ENCODE measurements around the gene UROC1. TPM values are rescaled to one million over a fixed set of nuclear protein-coding genes. Genes with fewer than 3 reads are reported as not detected.

The UROC1 gene
- total and polyA plus RNA-seq, 9 of the 15 experiments (the other 6 are each of a cell fraction or from before 2014, with no cell fraction given): not detected

DNA sequence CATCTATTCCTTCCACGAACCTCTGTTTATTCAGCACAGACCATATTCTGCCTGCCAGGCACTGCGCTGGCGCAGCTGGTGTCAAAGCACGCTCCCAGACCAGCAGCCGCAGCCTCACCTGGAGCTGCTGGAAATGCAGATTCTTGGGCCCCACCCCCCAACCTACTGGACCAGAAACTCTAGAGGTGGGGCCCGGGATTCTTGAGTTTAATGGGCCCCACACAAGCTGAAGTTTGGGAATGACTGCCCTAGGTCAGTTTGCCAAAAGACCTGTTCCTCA, 13.4 kb upstream of the UROC1 start (continued):
- TF ChIP-seq, protein P1, sequence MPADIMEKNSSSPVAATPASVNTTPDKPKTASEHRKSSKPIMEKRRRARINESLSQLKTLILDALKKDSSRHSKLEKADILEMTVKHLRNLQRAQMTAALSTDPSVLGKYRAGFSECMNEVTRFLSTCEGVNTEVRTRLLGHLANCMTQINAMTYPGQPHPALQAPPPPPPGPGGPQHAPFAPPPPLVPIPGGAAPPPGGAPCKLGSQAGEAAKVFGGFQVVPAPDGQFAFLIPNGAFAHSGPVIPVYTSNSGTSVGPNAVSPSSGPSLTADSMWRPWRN (IDR thresholded peaks at IDR 0.05; ENCODE audit: low read depth): no peak
- TF ChIP-seq MYNN (IDR thresholded peaks at IDR 0.05) (no peak), MYNN (CRISPR knock-in tag; IDR thresholded peaks at IDR 0.05) (no peak), MTA3 (IDR thresholded peaks at IDR 0.05; ENCODE audit: borderline replicate concordance) (no peak), HMG20A (CRISPR knock-in tag; conservative IDR thresholded peaks at IDR 0.05) (no peak), ZNF551 (CRISPR knock-in tag; IDR thresholded peaks at IDR 0.05) (no peak), RAD51 (IDR thresholded peaks at IDR 0.05; ENCODE audit: borderline replicate concordance, low read depth) (no peak), SP1 (CRISPR knock-in tag; IDR thresholded peaks at IDR 0.05) (no peak), ZFP1 (CRISPR knock-in tag; IDR thresholded peaks at IDR 0.05) (no peak)
- TF ChIP-seq, protein P2, sequence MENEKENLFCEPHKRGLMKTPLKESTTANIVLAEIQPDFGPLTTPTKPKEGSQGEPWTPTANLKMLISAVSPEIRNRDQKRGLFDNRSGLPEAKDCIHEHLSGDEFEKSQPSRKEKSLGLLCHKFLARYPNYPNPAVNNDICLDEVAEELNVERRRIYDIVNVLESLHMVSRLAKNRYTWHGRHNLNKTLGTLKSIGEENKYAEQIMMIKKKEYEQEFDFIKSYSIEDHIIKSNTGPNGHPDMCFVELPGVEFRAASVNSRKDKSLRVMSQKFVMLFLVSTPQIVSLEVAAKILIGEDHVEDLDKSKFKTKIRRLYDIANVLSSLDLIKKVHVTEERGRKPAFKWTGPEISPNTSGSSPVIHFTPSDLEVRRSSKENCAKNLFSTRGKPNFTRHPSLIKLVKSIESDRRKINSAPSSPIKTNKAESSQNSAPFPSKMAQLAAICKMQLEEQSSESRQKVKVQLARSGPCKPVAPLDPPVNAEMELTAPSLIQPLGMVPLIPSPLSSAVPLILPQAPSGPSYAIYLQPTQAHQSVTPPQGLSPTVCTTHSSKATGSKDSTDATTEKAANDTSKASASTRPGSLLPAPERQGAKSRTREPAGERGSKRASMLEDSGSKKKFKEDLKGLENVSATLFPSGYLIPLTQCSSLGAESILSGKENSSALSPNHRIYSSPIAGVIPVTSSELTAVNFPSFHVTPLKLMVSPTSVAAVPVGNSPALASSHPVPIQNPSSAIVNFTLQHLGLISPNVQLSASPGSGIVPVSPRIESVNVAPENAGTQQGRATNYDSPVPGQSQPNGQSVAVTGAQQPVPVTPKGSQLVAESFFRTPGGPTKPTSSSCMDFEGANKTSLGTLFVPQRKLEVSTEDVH (IDR thresholded peaks at IDR 0.05; ENCODE audit: low read depth, partially characterized antibody): no peak
- TF ChIP-seq, protein P3, sequence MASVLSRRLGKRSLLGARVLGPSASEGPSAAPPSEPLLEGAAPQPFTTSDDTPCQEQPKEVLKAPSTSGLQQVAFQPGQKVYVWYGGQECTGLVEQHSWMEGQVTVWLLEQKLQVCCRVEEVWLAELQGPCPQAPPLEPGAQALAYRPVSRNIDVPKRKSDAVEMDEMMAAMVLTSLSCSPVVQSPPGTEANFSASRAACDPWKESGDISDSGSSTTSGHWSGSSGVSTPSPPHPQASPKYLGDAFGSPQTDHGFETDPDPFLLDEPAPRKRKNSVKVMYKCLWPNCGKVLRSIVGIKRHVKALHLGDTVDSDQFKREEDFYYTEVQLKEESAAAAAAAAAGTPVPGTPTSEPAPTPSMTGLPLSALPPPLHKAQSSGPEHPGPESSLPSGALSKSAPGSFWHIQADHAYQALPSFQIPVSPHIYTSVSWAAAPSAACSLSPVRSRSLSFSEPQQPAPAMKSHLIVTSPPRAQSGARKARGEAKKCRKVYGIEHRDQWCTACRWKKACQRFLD (CRISPR knock-in tag; IDR thresholded peaks at IDR 0.05): no peak
- TF ChIP-seq, protein P4, sequence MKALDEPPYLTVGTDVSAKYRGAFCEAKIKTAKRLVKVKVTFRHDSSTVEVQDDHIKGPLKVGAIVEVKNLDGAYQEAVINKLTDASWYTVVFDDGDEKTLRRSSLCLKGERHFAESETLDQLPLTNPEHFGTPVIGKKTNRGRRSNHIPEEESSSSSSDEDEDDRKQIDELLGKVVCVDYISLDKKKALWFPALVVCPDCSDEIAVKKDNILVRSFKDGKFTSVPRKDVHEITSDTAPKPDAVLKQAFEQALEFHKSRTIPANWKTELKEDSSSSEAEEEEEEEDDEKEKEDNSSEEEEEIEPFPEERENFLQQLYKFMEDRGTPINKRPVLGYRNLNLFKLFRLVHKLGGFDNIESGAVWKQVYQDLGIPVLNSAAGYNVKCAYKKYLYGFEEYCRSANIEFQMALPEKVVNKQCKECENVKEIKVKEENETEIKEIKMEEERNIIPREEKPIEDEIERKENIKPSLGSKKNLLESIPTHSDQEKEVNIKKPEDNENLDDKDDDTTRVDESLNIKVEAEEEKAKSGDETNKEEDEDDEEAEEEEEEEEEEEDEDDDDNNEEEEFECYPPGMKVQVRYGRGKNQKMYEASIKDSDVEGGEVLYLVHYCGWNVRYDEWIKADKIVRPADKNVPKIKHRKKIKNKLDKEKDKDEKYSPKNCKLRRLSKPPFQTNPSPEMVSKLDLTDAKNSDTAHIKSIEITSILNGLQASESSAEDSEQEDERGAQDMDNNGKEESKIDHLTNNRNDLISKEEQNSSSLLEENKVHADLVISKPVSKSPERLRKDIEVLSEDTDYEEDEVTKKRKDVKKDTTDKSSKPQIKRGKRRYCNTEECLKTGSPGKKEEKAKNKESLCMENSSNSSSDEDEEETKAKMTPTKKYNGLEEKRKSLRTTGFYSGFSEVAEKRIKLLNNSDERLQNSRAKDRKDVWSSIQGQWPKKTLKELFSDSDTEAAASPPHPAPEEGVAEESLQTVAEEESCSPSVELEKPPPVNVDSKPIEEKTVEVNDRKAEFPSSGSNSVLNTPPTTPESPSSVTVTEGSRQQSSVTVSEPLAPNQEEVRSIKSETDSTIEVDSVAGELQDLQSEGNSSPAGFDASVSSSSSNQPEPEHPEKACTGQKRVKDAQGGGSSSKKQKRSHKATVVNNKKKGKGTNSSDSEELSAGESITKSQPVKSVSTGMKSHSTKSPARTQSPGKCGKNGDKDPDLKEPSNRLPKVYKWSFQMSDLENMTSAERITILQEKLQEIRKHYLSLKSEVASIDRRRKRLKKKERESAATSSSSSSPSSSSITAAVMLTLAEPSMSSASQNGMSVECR (CRISPR knock-in tag; IDR thresholded peaks at IDR 0.05): no peak
- TF ChIP-seq, protein P5, sequence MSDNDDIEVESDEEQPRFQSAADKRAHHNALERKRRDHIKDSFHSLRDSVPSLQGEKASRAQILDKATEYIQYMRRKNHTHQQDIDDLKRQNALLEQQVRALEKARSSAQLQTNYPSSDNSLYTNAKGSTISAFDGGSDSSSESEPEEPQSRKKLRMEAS (CRISPR knock-in tag; IDR thresholded peaks at IDR 0.05): no peak
